PC-3 (cell line): Measurements from ENCODE around the gene MS4A14. TPM values are rescaled to one million over a fixed set of nuclear protein-coding genes. Genes with fewer than 3 reads are reported as not detected.

ENCODE experiments used
- ATAC-seq: fragments of 200-7000 bp; cut with Tn5 transposase; 2 replicates; pipeline ENCODE4 v1.9.1; 2020; ENCODE audit warnings: mild to moderate bottlenecking, moderate library complexity
- BruUV-seq: library from RNA; stranded (reverse); fragments of 400-500 nt; replicated peaks from 2 replicates; lab custom pipeline; 2021; lab: Mats Ljungman, UMichigan
- CTCF ChIA-PET: fragments of 300-600 bp; sonication (Branson Sonifier 250); formaldehyde crosslinking; loops from one replicate; lab custom pipeline; 2022; ENCODE audit warnings: antibody characterized with exemption; lab: Charles Lee
- POLR2A ChIA-PET: fragments of 300-600 bp; sonication (Branson Sonifier 250); formaldehyde crosslinking; loops from one replicate; lab custom pipeline; 2022; ENCODE audit warnings: antibody characterized with exemption; ENCODE audit not compliant: unreplicated experiment; lab: Charles Lee
- DNase-seq: peaks from one replicate; pipeline ENCODE4 v3.0.0-alpha.2; 2015
- H2AFZ ChIP-seq: fragments of 300-600 bp; sonication (generic); 2 replicates; pipeline ENCODE4 v1.6.0; 2016; ENCODE audit warnings: antibody characterized with exemption, low read length
- H3F3A ChIP-seq: fragments of 300-600 bp; sonication (generic); one replicate; pipeline ENCODE4 v1.6.0; 2017; ENCODE audit warnings: antibody characterized with exemption, low read length, control low read depth, mild to moderate bottlenecking; ENCODE audit not compliant: unreplicated experiment
- H3K27ac ChIP-seq: fragments of 300-600 bp; sonication (generic); 2 replicates; pipeline ENCODE4 v1.5.1; 2016; ENCODE audit warnings: mild to moderate bottlenecking, low read length
- H3K27me3 ChIP-seq: fragments of 300-600 bp; sonication (generic); 2 replicates; pipeline ENCODE4 v1.6.1; 2016; ENCODE audit warnings: low read length, mixed read lengths
- H3K36me3 ChIP-seq: fragments of 300-600 bp; sonication (generic); 2 replicates; pipeline ENCODE4 v1.6.1; 2016; ENCODE audit warnings: low read depth, mixed run types, low read length, mixed read lengths
- H3K4me1 ChIP-seq: fragments of 300-600 bp; sonication (generic); 2 replicates; pipeline ENCODE4 v1.5.1; 2016; ENCODE audit warnings: low read length; ENCODE audit not compliant: insufficient read depth
- H3K4me2 ChIP-seq: fragments of 300-600 bp; sonication (generic); 2 replicates; pipeline ENCODE4 v1.6.0; 2016; ENCODE audit warnings: low read length
- H3K4me3 ChIP-seq: fragments of 300-600 bp; sonication (generic); 2 replicates; pipeline ENCODE4 v1.5.1; 2016; ENCODE audit warnings: mild to moderate bottlenecking, low read length, mixed read lengths
- H3K79me2 ChIP-seq: fragments of 300-600 bp; sonication (generic); 2 replicates; pipeline ENCODE4 v1.6.1; 2017; ENCODE audit warnings: low read length, mixed read lengths
- H3K9ac ChIP-seq: fragments of 300-600 bp; sonication (generic); 2 replicates; pipeline ENCODE4 v1.6.0; 2016; ENCODE audit warnings: mild to moderate bottlenecking, low read length
- H3K9me2 ChIP-seq: fragments of 300-600 bp; sonication (generic); replicated peaks from 2 replicates; pipeline ENCODE4 v1.6.1; 2016; ENCODE audit warnings: mixed run types, low read length, mixed read lengths
- H3K9me3 ChIP-seq: fragments of 300-600 bp; sonication (generic); 2 replicates; pipeline ENCODE4 v1.6.1; 2016; ENCODE audit warnings: low read length, mixed read lengths
- H4K20me1 ChIP-seq: fragments of 300-600 bp; sonication (generic); 2 replicates; pipeline ENCODE4 v1.6.1; 2016; ENCODE audit warnings: low read length, mixed read lengths
- EZH2 ChIP-seq: fragments of 300-600 bp; sonication (generic); IDR thresholded peaks from one replicate; pipeline ENCODE4 v1.6.1; 2017; ENCODE audit warnings: antibody characterized with exemption, mild to moderate bottlenecking, low read length; ENCODE audit not compliant: unreplicated experiment
- EZH2phosphoT487 ChIP-seq: fragments of 300-600 bp; sonication (generic); IDR thresholded peaks from 2 replicates; pipeline ENCODE4 v1.6.1; 2018; ENCODE audit warnings: mild to moderate bottlenecking, antibody characterized with exemption, low read length, borderline replicate concordance
- intact Hi-C: fragments of 100-400 bp; cut with micrococcal nuclease; formaldehyde crosslinking; loops from 2 replicates; pipeline ENCODE4 v1.9.0; 2023
- total RNA-seq: library from RNA; depleted of rRNA; stranded (reverse); fragments of >200 nt; gene quantifications from 2 replicates; pipeline ENCODE4 v1.2.3, GENCODE V29; 2014
- TF ChIP-seq, protein P1 (sequence below): fragments of 300-600 bp; sonication (generic); conservative IDR thresholded peaks from 2 replicates; pipeline ENCODE4 v1.5.1; 2017; ENCODE audit warnings: antibody characterized with exemption, low read depth, mild to moderate bottlenecking, low read length

The MS4A14 gene
- total RNA-seq, 1 experiment from 2014 or later: 0.07 TPM

DNA sequence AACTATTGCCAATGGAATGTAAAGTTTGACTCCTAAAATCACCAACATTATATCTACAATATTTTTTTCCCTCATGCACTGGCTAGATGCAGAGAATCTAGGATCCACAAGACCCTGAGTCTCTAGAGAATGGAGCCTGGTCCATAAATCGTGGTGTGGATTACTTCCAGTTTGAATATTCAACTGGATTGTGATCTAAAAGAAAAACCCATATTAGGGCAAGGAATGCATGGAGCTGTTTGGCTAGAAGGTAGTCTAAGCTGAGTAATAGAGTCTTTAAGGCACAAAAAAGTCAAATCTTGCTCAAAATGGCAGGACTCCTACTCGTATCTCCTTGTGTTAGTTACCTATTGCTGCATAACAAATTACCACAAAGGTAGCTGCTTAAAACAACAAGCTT lies 23.8 kb downstream of the MS4A14 start:
- H3K4me3 ChIP-seq: no peak overlapping the region
- ATAC-seq (no peak), DNase-seq (no peak)
- ChIA-PET CTCF (no interaction called here), POLR2A (no interaction called here)
- H2AFZ ChIP-seq: no peak overlapping the region
- no peaks in the 10 kb centered on the region for H3K9me2 ChIP-seq
- H3K9me3 ChIP-seq: 0 out of 2 replicates have a peak, but pooled peaks cover 4% of the 10 kb centered on the region
- no peak overlapping the region for H3K4me2 ChIP-seq
- H4K20me1 ChIP-seq: no peaks in the 10 kb centered on the region
- H3K36me3 ChIP-seq: no peaks in the 10 kb centered on the region
- TF ChIP-seq, protein P1, sequence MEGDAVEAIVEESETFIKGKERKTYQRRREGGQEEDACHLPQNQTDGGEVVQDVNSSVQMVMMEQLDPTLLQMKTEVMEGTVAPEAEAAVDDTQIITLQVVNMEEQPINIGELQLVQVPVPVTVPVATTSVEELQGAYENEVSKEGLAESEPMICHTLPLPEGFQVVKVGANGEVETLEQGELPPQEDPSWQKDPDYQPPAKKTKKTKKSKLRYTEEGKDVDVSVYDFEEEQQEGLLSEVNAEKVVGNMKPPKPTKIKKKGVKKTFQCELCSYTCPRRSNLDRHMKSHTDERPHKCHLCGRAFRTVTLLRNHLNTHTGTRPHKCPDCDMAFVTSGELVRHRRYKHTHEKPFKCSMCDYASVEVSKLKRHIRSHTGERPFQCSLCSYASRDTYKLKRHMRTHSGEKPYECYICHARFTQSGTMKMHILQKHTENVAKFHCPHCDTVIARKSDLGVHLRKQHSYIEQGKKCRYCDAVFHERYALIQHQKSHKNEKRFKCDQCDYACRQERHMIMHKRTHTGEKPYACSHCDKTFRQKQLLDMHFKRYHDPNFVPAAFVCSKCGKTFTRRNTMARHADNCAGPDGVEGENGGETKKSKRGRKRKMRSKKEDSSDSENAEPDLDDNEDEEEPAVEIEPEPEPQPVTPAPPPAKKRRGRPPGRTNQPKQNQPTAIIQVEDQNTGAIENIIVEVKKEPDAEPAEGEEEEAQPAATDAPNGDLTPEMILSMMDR: no peak
- no peak for TF ChIP-seq EZH2
- no peak for TF ChIP-seq EZH2phosphoT487
- no peaks in the 10 kb centered on the region for H3F3A ChIP-seq
- no peak overlapping the region for H3K27ac ChIP-seq
- BruUV-seq: no TSS peak
- intact Hi-C loops: no loop called here
- H3K27me3 ChIP-seq: peaks cover 34% of the 10 kb centered on the region
- no peak overlapping the region for H3K9ac ChIP-seq
- H3K4me1 ChIP-seq: no peaks in the 10 kb centered on the region
- H3K79me2 ChIP-seq: no peaks in the 10 kb centered on the region

DNA sequence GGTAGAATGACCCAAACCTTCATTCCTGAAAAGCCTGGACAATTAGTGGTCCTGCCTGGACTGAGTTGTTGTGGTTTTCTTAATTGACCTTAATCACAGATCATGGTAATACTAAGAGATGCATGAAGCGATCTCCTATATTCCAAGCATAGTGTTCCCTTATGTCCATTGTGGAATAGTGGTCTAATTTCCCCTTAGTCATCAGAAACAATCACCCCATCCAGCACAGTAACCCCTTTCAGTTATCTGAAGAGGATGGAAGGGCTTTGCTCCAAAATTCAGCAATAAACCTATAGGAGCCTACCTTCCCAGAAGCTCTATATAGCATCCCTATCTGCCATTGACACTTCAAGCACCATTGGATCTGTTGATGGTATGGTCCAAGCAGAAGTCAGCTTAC lies 26.4 kb downstream of the MS4A14 start:
- no peak overlapping the region for H3K4me2 ChIP-seq
- POLR2A ChIA-PET: no interaction called here
- H3K27ac ChIP-seq: no peak overlapping the region
- no TSS peak for BruUV-seq
- no peak for DNase-seq
- H2AFZ ChIP-seq: no peak overlapping the region
- no peaks in the 10 kb centered on the region for H3F3A ChIP-seq
- no peaks in the 10 kb centered on the region for H3K79me2 ChIP-seq
- H4K20me1 ChIP-seq: no peaks in the 10 kb centered on the region
- H3K9me3 ChIP-seq: no peaks in the 10 kb centered on the region
- H3K9ac ChIP-seq: no peak overlapping the region
- ATAC-seq: no peak
- no peaks in the 10 kb centered on the region for H3K9me2 ChIP-seq
- H3K36me3 ChIP-seq: no peaks in the 10 kb centered on the region
- intact Hi-C loops: no loop called here
- CTCF ChIA-PET: no interaction called here
- H3K27me3 ChIP-seq: peaks cover 37% of the 10 kb centered on the region
- H3K4me1 ChIP-seq: no peaks in the 10 kb centered on the region
- no peak for TF ChIP-seq EZH2
- TF ChIP-seq, protein P1: no peak
- no peak for TF ChIP-seq EZH2phosphoT487
- H3K4me3 ChIP-seq: no peak overlapping the region

DNA sequence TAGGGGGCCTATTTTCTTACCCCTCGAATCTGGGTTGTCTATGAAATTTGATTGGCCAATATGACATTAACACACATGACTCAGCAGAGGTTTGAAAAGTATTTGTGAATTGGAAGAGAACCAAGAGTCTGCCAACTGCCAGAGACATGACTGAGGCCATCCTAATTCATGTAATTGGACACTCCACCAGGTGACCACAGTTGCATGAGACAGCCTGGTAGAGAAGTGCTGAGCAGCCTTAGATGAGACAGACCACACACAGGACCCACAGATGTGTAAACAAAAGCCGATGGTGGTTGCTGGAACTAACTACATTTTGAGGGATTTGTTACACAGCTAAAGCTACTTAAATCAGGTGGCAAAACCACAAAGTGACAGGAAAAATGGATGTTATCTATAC lies 32.3 kb downstream of the MS4A14 start:
- no peaks in the 10 kb centered on the region for H3K9me3 ChIP-seq
- no peak overlapping the region for H3K4me2 ChIP-seq
- H3K79me2 ChIP-seq: no peaks in the 10 kb centered on the region
- ChIA-PET POLR2A (no interaction called here), CTCF (no interaction called here)
- TF ChIP-seq, protein P1: no peak
- no peak for TF ChIP-seq EZH2
- no peak for TF ChIP-seq EZH2phosphoT487
- intact Hi-C loops: no loop called here
- H3K9ac ChIP-seq: no peak overlapping the region
- no peaks in the 10 kb centered on the region for H3K4me1 ChIP-seq
- no peak overlapping the region for H3K4me3 ChIP-seq
- H3K27me3 ChIP-seq: peaks cover 51% of the 10 kb centered on the region
- no peaks in the 10 kb centered on the region for H4K20me1 ChIP-seq
- H3F3A ChIP-seq: no peaks in the 10 kb centered on the region
- ATAC-seq: peak; percentile 35
- no peaks in the 10 kb centered on the region for H3K36me3 ChIP-seq
- peak; percentile 78 for DNase-seq
- BruUV-seq: no TSS peak
- H3K27ac ChIP-seq: no peak overlapping the region
- no peaks in the 10 kb centered on the region for H3K9me2 ChIP-seq
- no peak overlapping the region for H2AFZ ChIP-seq
